NCI-H187 treated with DMSO at 0.1 percent for 48 hours (cell line): Measurements from ENCODE around the gene OR13H1.
"Not testable (repeated sequence)": the region's sequence is repeated elsewhere in the genome, so short reads cannot be mapped to it uniquely, and the experiment has no call there.

Source experiments
- DNase-seq: peaks from one replicate; lab custom pipeline; 2025; lab: John Stamatoyannopoulos, UW

OR13H1 gene

DNA sequence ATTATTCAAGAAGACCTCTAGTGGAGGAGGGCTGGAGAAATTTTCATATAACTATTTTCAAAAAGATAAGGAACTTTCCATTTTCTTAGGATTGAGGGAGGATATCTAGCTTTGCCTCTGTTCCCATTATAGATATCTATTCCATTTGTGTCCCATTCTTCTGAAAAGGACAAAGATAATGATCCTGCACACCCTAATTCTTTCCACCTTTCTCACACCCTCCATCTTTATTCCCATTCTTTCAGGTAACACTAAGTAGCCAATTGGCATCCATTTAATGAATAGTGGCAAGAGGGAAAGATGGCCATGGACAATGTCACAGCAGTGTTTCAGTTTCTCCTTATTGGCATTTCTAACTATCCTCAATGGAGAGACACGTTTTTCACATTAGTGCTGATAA lies at the start of gene OR13H1:
TSS of gene OR13H1 (plus strand) at position 301 of the 400 bp plus-strand sequence. CDS start at position 301, 0 bp downstream.
- DNase-seq, result no peak

GRCh38 chrX:131501556-131501955 lies 42.3 kb upstream of the OR13H1 start:
- DNase-seq, result not testable (repeated sequence)

- no peak for DNase-seq
Observed at GRCh38 chrX:131513159-131513914, 30.5 kb upstream of the OR13H1 start.

- no peak for DNase-seq
Observed at GRCh38 chrX:131521824-131522223, 22.1 kb upstream of the OR13H1 start.

DNA sequence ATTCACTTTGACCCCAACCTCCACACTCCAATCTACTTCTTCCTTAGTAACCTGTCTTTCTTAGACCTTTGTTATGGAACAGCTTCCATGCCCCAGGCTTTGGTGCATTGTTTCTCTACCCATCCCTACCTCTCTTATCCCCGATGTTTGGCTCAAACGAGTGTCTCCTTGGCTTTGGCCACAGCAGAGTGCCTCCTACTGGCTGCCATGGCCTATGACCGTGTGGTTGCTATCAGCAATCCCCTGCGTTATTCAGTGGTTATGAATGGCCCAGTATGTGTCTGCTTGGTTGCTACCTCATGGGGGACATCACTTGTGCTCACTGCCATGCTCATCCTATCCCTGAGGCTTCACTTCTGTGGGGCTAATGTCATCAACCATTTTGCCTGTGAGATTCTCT lies 344 bp downstream of the OR13H1 start:
- DNase-seq, result no peak

GRCh38 chrX:131549011-131549410 lies 5.1 kb downstream of the OR13H1 start:
- DNase-seq, result no peak

DNA sequence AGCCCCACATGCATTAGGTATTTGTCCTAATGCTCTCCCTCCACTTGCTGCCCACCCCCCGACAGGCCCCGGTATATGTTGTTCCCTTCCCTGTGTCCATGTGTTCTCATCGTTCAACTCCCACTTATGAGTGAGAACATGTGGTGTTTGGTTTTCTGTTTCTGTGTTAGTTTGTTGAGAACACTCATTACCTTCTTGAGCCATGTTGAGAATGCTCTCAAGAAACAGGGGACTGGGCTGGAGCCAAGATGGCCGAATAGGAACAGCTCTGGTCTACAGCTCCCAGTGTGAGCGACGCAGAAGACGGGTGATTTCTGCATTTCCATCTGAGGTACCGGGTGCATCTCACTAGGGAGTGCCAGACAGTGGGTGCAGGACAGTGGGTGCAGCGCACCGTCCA lies 8.6 kb downstream of the OR13H1 start:
- DNase-seq, result not testable (repeated sequence)

DNA sequence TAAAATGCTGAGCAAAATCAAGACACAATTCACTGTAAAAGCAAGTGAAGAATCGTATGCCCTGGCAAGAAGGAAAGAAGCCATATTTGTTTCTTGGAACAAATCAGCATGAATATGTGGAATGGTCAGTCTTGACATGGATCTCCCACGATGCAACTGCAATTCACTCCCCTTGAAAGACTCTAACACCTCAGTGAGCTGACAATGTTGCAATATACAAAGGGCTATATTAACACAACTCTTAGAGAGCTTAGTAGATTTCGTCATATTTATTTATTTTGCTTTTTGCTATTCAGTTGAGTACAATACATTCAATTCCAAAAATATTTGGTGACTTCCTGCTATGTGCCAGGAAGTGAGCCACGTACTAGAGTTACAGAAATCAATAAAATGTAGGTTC lies 14.7 kb downstream of the OR13H1 start:
- DNase-seq, result no peak

- no peak for DNase-seq
Observed at GRCh38 chrX:131564553-131565229, 20.8 kb downstream of the OR13H1 start.

DNA sequence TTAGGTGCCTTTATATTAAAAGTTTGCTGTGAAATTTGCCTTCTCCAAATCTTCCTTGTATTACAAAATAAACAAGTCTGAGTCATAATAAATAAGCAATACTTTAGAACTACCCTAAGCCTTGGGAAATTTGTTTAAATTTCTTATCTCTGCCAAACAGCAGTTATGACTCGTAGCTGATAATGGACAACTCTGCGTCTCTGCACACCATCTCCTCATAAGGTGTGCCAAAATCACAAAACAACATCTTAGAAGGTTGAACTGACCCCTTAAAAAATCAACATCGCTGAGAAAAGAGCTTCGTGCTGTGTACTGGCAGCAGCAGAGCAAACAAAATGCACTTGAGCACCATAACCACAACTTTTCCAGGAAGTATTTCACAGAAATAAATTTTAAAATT lies 22.0 kb downstream of the OR13H1 start:
- DNase-seq, result no peak

DNA sequence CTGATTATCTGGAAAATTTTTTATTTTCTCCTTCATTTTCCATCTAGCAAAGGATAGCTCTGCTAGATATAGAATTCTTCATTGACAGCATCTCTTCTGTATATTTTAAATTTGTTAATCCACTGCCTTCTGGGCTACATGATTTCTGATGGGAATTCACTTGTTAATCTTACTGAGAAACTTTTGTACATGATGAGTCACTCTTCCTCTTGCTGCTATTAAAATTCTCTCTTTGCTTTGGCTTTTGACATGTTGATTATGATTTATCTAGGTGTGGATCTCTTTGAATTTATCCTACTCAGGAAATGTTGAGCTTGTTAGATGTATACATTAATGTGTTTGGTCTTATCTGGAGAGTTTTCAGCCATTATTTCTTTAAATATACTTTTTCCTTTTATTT lies 27.5 kb downstream of the OR13H1 start:
- DNase-seq, result no peak

DNA sequence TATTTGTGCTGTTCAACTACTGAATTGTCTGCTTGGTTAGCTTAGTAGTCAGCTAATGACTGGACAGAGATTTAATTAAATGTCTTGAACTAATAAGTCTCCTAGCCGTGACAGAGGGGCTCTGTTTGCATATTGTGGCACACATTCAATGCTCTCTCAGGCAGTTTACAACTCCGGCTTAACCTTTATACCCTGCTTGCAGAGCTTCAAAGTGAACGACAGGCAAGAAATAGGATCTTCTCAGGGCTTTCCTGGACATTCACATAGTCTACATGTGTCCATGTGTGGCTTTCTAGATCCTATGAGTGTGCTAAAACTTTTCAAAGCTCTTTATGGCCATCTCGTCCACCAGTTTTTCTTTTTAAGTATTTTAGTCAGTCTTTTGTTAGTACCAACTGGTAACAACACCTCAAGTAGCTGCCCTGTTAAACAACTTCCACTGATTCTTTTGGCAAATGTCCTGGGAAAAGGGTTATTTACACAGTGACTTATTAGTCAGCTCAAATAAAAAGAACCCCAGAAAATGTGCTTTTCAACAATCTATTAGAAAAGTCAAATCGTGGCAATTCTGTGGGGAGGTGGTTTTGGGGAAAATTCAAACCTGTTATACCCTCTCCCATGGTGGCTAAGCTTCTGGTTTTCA lies 28.6 kb downstream of the OR13H1 start:
- DNase-seq, result no peak

- DNase-seq, result no peak
Observed at GRCh38 chrX:131577413-131577812, 33.5 kb downstream of the OR13H1 start.

DNA sequence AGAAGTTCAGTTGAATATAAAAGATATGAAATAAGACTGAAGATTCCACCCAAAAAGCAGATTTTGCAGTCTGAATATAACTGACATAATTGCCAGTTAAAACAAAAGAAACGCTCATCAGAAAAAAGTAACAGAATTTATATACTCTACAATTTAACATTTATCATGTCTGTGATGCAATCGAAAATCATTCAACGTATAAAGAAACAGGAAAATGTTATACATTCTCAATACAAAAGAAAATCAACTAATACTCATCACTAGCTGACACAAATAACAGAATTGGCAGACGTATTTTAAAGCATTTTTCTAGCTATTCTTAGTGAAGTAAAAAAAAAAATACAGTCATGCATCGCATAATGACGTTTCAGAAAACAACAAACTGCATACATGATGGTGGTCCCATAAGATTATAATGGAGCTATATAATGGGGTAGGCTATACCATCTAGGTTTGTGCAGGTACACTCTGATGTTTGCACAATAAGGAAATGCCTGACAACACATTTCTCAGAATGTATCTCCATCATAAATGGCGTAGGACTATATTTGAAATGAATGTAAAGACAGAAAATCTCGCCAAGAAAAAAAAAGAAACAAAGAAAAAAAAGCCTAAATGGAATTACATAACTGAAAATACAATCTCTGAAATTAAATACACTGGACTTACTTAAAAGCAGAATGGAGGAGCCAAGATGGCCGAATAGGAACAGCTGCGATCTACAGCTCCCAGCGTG lies 34.3 kb downstream of the OR13H1 start:
- no peak for DNase-seq

DNA sequence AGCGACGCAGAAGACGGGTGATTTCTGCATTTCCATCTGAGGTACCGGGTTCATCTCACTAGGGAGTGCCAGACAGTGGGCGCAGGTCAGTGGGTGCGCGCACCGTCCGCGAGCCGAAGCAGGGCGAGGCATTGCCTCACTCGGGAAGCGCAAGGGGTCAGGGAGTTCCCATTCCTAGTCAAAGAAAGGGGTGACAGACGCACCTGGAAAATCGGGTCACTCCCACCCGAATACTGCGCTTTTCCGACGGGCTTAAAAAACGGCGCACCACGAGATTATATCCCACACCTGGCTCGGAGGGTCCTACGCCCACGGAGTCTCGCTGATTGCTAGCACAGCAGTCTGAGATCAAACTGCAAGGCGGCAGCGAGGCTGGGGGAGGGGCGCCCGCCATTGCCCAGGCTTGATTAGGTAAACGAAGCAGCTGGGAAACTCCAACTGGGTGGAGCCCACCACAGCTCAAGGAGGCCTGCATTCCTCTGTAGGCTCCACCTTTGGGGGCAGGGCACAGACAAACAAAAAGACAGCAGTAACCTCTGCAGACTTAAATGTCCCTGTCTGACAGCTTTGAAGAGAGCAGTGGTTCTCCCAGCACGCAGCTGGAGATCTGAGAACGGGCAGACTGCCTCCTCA lies 35.0 kb downstream of the OR13H1 start:
- not testable (repeated sequence) for DNase-seq

DNA sequence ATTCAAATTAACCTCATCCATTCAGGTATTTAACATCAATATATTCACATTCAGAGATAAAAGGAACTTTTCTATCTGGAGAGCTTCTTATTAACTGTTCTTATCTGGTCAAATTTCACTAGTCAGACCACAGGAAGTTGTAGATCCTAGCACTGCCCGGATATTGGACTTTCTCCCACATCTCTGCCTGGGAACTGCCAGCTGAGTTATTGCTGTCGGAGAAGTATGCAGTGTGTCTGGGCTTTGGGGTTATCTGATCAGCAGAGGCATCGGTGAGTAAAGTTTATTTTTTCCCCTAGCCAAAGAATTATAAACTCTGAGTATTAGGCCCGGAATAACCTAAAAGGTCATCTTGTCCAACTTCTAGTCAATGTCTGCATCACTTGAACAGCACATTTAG lies 45.1 kb downstream of the OR13H1 start:
- DNase-seq, result no peak
